Measurements from ENCODE around the gene LLPH.

- TF ChIP-seq EZH2 (IDR thresholded peaks at IDR 0.05): no peak
- no peak for TF ChIP-seq CTCF (IDR thresholded peaks at IDR 0.05)
- TF ChIP-seq EZH2phosphoT487 (IDR thresholded peaks at IDR 0.05): no peak
Measured at GRCh38 chr12:66119229-66119869, 11.2 kb downstream of the LLPH start.

All from neural progenitor cell (in vitro differentiated cells).